HG02938 (cell line): Measurements from ENCODE around the gene KRTAP9-1.
"Not testable (repeated sequence)": the region's sequence is repeated elsewhere in the genome, so short reads cannot be mapped to it uniquely, and the experiment has no call there.

ENCODE experiments used
- ATAC-seq: cut with Tn5 transposase; IDR thresholded peaks from one replicate; pipeline ENCODE4 v1.9.1; 2021; ENCODE audit warnings: mild to moderate bottlenecking, moderate library complexity; ENCODE audit not compliant: unreplicated experiment

KRTAP9-1 gene, protein sequence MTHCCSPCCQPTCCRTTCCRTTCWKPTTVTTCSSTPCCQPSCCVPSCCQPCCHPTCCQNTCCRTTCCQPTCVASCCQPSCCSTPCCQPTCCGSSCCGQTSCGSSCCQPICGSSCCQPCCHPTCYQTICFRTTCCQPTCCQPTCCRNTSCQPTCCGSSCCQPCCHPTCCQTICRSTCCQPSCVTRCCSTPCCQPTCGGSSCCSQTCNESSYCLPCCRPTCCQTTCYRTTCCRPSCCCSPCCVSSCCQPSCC

DNA sequence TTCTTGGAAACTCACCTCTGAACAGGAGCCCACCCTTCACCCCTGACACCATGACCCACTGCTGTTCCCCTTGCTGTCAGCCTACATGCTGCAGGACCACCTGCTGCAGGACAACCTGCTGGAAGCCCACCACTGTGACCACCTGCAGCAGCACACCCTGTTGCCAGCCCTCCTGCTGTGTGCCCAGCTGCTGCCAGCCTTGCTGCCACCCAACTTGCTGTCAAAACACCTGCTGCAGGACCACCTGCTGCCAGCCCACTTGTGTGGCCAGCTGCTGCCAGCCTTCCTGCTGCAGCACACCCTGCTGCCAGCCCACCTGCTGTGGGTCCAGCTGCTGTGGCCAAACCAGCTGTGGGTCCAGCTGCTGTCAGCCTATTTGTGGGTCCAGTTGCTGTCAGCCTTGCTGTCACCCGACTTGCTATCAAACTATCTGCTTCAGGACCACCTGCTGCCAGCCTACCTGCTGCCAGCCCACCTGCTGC lies at the start of gene KRTAP9-1:
Gene KRTAP9-1, plus strand, starts transcription at position 51 of the 482 bp plus-strand sequence. Its CDS starts 0 bp downstream, at position 51.
- ATAC-seq: not testable (repeated sequence)

DNA sequence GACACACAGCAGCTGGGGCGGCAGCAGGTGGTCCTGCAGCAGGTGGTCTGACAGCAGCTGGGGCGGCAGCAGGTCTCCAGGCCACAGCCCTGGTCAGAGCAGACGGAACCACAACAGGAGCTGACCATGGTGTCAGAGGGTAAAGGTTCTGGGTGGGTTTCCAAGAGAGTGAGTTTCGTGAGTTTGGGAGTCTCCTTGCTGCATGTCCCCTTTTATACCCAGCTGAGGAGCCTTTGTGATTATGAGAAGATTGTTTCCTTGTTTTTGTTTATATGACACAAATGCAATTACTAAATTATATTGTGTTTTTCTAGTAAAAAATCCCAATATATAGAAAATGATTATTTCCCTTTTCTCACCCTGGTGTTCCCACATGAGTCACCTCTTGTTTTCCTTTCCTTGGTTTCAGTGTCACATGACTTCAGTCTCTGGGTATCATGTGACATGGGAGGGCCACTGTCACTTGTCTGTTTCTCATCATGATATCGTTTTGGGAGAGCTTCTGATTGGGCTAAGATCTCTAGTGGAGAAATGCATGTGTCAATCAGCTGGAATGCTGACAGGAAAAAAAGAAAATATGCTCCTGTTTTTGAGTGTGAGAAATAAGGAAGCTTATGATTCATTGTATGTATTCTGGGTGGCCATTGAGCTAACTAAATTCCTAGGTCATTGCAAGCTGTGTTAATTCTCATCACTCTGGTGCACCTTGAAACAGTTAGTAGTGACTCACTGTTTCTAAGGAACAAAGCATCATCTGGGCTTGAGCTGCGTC lies 49.1 kb upstream of the KRTAP9-1 start, which contains the start of gene KRTAP4-6:
Gene KRTAP4-6, minus strand, starts transcription at position 185 of the 772 bp plus-strand sequence. Its CDS starts 57 bp downstream, at position 128.
- no peak for ATAC-seq

DNA sequence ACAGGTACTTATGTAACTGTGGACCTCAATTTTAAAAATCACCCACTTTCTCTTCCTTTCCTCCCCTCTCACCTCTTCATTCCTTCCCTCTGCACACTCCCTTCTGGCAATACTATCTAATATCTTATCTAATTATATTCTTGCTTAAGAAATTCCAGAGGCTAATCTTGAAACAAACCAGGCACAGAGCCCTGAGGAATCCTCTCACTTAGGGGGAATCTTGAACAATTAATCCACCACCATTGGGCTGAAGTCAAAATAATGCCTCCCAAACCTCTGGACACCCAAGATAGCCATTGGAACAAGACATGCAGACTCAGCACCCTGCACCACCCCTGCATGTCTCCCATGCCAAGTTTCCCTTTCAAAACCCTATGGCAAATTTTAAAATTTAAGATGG lies 48.3 kb upstream of the KRTAP9-1 start:
- ATAC-seq: no peak

DNA sequence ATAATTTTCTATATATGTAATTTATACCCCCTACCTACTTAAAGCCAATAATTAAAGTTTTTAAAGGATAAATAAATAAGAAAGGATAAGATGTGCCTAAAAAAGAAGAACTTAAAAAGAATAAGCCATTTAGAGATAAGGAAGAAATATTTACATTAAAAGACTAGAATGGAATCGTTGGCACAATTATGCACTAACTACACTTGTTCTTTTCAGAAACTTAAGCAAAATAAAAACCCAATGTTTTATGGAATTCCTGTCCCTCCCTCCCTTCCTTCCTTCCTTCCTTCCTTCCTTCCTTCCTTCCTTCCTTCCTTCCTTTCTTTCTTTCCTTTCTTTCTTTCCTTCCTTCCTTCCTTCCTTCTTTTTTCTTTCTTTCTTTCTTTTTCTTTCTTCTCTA lies 44.8 kb upstream of the KRTAP9-1 start:
- ATAC-seq: no peak

DNA sequence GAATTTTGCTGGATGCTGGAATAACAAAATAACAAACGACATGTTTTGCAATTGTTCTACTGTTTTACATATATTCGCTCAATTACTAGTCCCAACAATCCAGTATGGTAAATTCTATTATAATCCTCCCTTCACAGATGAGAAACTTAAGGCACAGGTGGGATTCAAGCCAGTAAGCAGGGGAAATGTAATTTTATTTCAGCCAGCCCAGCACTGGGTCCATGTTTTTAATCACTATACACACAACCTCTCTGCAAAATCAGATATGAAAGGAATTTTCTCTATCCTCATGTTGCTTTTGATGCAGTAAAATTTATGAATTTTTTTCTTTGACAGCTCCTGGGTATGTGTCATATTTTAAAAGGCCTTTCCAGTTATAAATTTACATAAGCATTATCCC lies 44.4 kb upstream of the KRTAP9-1 start:
- ATAC-seq: no peak

DNA sequence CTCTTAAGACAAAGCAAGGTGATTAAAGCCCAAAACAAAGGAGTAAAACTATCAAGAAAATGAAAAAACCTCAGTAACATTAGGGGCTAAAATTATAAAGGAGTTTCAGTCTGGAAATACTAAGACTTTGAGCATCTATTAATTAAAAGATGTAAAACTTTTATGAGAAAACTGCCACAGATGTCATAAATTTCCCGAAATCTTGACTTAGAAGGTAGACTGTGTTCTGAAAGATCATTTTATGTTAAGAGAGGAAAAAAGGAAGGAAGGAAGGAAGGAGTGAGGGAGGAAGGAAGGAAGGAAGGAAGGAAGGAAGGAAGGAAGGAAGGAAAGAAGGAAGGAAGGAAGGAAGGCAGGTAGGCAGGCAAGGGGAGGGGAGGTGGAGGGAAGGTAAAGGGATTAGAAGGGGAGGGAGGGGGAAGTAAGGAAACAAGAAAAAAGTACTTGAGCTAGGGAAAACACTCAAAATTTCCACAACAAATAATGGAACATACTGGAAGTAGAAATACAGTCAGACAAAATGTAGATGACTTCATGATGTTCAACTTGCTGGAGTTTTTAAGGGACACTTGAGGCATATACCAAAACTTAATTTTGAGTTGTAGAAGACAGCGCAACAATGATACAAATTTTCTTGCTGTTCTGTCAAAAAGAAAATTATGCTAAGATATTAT lies 42.0 kb upstream of the KRTAP9-1 start:
- no peak for ATAC-seq

DNA sequence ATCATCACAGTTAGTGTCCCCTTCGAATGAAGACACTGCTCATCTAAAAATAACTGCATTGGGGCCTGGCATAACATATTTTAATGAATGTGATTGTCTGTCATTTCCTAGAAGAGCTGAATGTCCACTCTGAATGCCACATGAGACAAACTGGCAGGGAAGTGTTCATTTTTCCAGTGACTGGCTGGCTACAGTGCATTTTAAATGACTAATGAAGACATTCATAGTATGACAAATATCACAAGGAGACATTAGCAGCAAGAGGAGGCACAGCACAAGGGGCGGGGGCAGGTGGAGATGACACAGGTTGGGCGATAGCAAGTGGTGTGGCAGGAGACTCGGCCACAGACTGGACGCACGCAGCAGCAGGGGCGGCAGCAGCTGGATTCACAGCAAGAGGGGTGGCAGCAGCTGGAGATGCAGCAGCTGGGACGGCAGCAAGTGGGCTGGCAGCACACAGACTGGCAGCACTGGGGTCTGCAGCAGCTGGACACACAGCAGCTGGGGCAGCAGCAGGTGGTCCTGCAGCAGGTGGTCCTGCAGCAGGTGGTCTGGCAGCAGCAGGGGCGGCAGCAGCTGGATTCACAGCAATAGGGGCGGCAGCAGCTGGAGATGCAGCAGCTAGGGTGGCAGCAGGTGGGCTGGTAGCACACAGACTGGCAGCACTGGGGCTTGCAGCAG lies 40.6 kb upstream of the KRTAP9-1 start:
- not testable (repeated sequence) for ATAC-seq

DNA sequence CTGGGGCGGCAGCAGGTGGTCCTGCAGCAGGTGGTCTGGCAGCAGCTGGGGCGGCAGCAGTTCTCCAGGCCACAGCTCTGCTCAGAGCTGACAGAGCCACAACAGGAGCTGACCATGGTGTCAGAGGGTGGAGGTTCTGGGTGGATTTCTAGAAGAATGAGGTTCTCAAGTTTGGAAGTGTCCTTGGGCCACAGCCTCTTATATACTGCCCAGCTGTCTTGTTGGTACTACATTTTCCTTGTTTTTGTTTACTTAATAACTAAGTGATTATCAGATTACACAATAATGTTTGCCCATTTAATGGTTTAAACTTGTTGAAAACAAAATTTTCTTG lies 40.1 kb upstream of the KRTAP9-1 start, which contains the start of gene KRTAP4-5:
Gene KRTAP4-5, minus strand, starts transcription at position 174 of the 334 bp plus-strand sequence. Its CDS starts 58 bp downstream, at position 116.
- ATAC-seq: no peak

DNA sequence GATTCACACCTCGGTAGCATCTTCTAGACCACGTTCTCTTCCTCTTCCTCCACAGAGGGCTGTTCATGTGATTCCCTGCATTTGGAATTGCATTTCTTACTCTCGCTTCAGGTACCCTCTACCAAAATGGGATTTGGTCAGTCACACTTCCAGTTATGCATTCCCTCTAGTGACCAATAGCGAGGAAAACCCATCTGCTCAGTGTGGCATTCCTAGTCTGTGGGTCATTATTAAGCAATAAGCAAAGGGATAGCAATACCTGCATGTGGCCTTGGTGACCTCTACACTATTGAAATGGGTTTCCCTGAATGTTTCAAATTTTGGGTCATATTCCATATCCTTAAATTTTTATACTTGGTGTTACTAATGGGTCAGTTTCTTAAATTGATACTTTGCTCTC lies 39.7 kb upstream of the KRTAP9-1 start:
- no peak for ATAC-seq

DNA sequence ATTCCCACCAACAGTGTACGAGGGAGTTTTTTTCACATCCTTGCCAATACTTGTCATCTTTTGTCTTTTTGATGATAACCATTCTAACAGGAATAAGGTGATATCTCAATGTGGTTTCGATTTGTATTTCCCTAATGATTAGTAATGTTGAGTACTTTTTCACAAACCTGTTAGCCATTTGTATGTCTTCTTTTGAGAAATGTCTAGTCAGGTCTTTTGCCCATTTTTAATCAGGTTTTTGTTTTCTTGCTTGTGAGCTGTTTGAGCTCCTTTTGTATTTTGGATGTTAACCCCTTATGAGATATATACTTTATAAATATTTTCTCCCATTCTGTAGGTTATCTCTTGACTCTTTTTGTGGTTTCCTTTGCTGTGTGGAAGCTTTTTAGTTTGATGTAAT lies 38.2 kb upstream of the KRTAP9-1 start:
- no peak for ATAC-seq

DNA sequence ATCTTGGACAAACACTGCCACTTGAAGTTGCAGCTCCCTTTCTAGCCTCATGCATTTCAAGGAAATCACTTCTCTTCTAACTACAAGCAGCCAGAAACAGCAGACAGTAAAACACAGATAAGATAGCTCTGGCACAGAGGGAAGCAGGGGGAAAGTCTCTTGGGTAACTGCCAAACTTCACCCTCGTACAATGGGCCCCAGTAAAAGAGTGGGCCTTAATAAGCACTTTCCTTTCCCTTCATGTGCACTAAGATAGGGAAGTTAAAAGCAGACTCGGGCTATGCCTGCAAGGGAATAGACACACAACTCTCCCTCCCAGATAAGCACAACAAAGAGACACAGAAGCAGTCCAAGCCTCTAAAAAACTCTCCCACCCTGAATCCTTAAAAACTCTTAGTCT lies 35.8 kb upstream of the KRTAP9-1 start:
- ATAC-seq: no peak

DNA sequence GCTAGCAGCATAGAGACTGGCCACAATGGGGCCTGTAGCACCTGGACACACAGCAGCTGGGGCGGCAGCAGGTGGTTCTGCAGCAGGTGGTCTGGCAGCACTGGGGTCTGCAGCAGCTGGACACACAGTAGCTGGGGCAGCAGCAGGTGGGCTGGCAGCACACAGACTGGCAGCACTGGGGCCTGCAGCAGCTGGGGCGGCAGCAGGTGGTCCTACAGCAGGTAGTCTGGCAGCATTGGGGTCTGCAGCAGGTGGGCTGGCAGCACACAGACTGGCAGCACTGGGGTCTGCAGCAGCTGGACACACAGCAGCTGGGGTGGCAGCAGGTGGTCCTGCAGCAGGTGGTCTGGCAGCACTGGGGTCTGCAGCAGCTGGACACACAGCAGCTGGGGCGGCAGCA lies 29.5 kb upstream of the KRTAP9-1 start:
- not testable (repeated sequence) for ATAC-seq

DNA sequence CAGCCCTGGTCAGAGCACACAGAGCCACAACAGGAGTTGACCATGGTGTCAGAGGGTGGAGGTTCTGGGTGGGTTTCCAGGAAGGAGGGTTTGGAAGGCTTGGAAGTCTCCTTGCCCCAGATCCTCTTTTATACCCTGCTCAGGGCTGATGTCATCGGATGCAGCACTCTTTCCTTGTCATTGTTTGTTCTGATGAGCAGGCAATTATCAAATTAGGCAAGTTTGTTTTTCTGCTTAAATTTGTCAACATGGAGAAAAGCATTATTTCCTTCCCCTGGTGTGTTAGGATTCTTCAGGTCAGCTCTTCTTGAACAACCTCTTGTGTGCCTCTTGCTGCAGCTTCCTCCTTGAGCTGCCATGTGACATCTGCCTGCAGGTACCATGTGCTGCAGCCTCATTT lies 29.0 kb upstream of the KRTAP9-1 start, which contains the start of gene KRTAP4-4:
Gene KRTAP4-4, minus strand, starts transcription at position 101 of the 400 bp plus-strand sequence. Its CDS starts 57 bp downstream, at position 44.
- ATAC-seq: no peak

DNA sequence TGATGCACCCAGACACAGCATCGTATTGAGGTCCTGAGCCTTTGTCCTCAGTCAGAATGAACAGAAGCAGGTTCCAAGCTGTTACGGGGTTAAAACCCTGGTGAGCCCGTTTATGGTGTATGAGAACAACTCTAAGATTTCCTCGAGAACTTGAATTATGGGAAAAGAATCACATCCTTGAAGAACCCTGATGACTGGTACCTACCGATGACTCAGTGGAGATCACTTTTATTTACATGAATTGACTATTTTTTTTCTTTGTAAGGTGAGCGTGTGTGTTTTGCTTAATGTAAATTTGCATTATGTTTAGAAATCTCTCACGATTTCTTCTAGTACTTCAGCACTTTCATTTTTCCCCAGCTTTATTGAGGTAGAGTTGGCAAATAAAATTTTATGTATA lies 25.9 kb upstream of the KRTAP9-1 start:
- ATAC-seq: no peak

DNA sequence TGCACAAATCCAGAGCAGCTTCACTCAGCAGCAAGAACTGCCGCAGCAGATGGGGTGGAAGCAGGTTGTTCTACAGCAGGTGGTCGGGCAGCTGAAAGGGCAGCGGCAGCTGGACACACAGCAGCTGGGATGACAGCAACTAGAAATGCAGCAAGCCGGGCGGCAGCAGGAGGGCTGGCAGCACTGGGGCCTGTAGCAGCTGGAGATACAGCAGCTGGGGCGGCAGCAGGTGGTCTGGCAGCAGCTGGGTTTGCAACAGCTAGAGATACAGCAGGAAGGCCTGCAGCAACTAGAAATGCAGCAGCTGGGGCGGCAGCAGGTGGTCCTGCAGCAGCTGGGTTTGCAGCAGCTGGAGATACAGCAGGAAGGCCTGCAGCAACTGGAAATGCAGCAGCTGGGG lies 22.1 kb upstream of the KRTAP9-1 start:
- no peak for ATAC-seq

DNA sequence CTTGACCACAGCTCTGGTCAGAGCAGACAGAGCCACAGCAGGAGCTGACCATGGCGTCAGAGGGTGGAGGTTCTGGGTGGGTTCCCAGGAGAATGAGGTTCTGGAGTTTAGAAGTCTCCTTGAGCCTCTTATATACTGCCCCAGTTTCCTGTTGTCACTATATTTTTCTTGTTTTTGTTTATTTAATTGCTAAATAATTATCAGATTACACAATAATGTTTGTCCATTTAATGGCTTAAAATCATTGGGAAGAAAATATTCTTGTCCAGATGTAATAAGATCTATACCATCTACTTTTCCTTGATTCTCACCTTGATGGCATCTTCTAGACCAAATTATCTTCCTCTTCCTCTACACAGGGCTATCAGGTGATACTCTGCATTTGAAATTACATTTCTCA lies 21.6 kb upstream of the KRTAP9-1 start, which contains the start of gene KRTAP4-3:
Gene KRTAP4-3, minus strand, starts transcription at position 101 of the 400 bp plus-strand sequence. Its CDS starts 49 bp downstream, at position 52.
- ATAC-seq: no peak

DNA sequence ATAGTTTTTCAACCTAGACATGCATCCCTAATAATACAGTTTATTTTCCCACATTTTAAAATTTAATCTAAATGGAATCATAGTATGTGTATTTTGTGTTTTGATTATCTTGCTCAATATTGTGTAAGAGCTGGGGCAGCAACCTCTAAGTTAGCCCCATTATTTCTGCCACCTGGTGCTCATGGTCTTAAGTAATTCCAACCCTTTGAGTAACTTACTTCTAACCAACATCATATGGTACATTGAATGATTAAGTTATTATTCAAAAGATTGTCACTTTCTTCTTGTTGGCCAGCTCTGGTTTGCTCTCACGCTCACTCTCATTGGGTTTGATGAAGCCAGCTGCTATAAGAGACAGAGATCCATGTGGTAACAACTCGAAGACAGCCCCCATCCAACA lies 17.8 kb upstream of the KRTAP9-1 start:
- ATAC-seq: no peak

DNA sequence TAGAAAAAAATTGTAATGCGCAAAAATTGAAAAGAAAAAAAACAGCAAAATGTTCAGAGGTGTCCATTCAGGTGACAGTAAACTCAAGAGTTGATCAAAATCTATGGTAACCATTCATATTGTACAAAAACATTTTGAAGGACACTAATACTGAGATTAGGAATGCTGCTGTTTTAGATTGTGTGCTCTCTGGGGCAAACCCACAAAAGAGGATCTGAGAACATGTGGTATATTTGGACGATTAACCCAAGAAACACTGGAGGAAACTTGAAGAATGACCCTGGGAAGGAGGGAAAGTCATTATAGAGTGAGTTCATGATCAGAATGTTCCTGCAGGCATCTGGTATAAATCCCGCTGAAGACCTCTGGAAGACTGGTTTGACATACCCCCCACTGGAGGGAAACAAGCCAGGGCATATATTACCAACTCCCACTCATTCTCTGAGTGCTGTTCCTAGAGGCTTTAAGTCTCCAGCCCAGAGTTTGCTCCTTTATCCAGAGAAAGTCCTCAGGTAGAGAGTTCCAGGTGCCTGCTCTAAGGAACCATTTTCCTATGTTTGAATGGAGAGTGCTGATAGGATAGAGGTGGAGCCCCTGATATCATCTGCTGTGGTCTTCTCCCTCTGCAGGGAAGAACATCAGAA lies 12.8 kb upstream of the KRTAP9-1 start:
- no peak for ATAC-seq

DNA sequence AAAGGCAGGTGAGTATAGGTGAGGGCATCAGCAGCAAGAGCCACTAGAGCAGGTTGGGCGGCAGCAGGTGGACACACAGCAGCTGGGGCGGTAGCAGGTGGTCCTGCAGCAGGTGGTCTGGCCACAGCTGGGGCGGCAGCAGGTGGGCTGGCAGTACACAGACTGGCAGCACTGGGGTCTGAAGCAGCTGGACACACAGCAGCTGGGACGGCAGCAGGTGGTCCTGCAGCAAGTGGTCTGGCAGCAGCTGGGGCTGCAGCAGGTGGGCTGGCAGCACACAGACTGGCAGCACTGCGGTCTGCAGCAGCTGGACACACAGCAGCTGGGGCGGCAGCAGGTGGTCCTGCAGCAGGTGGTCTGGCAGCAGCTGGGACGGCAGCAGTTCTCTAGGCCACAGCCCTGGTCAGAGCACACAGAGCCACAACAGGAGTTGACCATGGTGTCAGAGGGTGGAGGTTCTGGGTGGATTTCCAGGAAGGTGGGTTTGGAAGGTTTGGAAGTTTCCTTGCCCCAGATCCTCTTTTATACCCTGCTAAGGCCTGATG lies 11.9 kb upstream of the KRTAP9-1 start, which contains the start of gene KRTAP4-2:
Gene KRTAP4-2, minus strand, starts transcription at position 495 of the 545 bp plus-strand sequence. Its CDS starts 57 bp downstream, at position 438.
- no peak for ATAC-seq

DNA sequence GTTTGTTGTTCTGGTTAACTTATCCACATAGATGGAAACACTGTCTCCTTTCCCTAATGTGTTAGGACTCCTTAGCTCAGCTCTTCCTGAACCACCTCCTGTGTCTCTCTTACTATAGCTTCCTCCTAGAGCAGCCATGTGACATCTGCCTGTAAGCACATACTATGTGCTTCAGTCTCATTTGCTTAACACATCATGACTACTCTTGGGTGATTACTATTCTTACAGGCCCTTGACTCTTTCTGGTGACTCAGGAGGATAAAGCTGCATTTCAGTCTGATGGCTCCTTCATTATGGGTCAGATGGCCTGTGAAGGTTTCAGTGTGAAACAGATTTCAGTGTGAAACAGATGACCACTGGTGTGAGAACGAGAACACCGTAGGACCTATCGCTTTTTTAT lies 11.3 kb upstream of the KRTAP9-1 start:
- ATAC-seq: no peak
